Muscle of leg (tissue), 11 donors: ENCODE data around the gene PIP4K2C. TPM values are rescaled to one million over a fixed set of nuclear protein-coding genes. Genes with fewer than 3 reads are reported as not detected.
"Not testable (repeated sequence)": the region's sequence is repeated elsewhere in the genome, so short reads cannot be mapped to it uniquely, and the experiment has no call there.

ENCODE experiments used
- DNase-seq: peaks from one replicate; pipeline ENCODE4 v3.0.0; 2013
- H3K27ac ChIP-seq: one replicate; pipeline ENCODE4 v1.5.1; 2013; ENCODE audit warnings: mild to moderate bottlenecking, low read length, control low read depth
- H3K27me3 ChIP-seq: one replicate; pipeline ENCODE4 v1.6.1; 2013; ENCODE audit warnings: low read length; ENCODE audit not compliant: control insufficient read depth, insufficient read depth
- H3K36me3 ChIP-seq: one replicate; pipeline ENCODE4 v1.6.1; 2013; ENCODE audit warnings: low read length; ENCODE audit not compliant: control insufficient read depth, insufficient read depth
- H3K4me1 ChIP-seq: one replicate; pipeline ENCODE4 v1.6.1; 2013; ENCODE audit warnings: low read length; ENCODE audit not compliant: control insufficient read depth, insufficient read depth
- H3K4me3 ChIP-seq: one replicate; pipeline ENCODE4 v1.5.1; 2013; ENCODE audit warnings: low read length, control low read depth
- H3K9me3 ChIP-seq: replicated peaks from 2 replicates; pipeline ENCODE4 v1.6.1; 2013; ENCODE audit warnings: low read depth, low read length; ENCODE audit not compliant: control insufficient read depth
- WGBS: methylation state at CpG from one replicate; pipeline ENCODE4 v1.1.5; 2013; ENCODE audit warnings: missing lambda C conversion rate; ENCODE audit not compliant: insufficient coverage; 5-methylcytosine and 5-hydroxymethylcytosine counted together
- polyA plus RNA-seq, 8 donors: library from polyadenylated mRNA; unstranded; fragments of 120-200 nt; gene quantifications; one replicate each; pipeline versions ENCODE4 v1.2.1 to v1.2.3, GENCODE V29; 2013; ENCODE audit warnings: inconsistent platforms in 1 of 8, low replicate concordance in 1 of 8; ENCODE audit not compliant: insufficient read length in 8 of 8, insufficient read depth in 1 of 8
- total RNA-seq: library from RNA; stranded (reverse); fragments of 120-200 nt; gene quantifications from one replicate; pipeline ENCODE4 v1.2.4, GENCODE V29; 2013

The PIP4K2C gene
- total and polyA plus RNA-seq, 9 donors = 8.9 to 14.3 (median 11.7) TPM

DNA sequence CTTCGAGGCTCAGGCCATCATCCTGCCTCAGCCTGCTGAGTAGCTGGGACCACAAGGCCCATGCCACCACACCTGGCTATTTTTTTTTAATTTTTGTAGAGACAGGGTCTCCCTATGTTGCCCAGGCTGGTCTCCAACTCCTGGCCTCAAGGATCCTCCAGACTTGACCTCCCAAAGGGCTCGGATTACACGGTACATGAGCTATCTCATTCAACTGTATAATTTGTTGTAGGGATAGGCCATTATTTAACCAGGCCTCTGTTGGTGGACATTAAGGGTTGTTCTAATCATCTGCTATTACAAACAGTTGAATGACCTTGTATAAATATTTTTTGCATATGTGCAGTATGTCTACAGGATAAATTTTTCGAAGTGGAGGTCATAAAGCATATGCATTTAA lies 32.1 kb upstream of the PIP4K2C start:
- H3K9me3 ChIP-seq = no peaks in the 10 kb centered on the region
- peaks cover 22% of the 10 kb centered on the region for H3K27me3 ChIP-seq
- WGBS = 80% methylated on average over 1 of the region's 4 CpGs
- no peak overlapping the region for H3K4me3 ChIP-seq
- DNase-seq = no peak
- H3K4me1 ChIP-seq = no peaks in the 10 kb centered on the region
- H3K36me3 ChIP-seq = no peaks in the 10 kb centered on the region
- no peak overlapping the region for H3K27ac ChIP-seq

DNA sequence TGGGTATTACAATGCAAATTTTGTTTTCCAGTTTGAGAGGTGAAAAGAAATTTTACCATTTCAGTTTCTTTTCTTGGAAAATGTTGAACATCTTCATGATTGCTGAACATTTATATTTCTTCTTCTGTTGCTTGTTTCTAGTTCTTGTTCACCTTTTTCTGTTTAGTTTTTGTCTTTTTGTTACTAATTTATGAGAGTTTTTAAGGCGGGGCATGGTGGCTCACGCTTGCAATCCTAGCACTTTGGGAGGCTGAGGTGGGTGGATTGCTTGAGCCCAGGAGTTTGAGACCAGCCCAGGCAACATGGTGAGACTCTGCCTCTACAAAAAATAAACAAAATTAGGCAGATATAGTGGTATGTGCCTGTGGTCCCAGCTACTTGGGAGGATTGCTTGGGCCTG lies 30.5 kb upstream of the PIP4K2C start:
- Histone ChIP-seq H3K4me3 (no peak overlapping the region), H3K27ac (no peak overlapping the region), H3K36me3 (no peaks in the 10 kb centered on the region), H3K9me3 (no peaks in the 10 kb centered on the region), H3K4me1 (no peaks in the 10 kb centered on the region), H3K27me3 (peaks cover 18% of the 10 kb centered on the region)
- no peak for DNase-seq
- no CpG with 5 or more reads among the region's 2 CpGs for WGBS

DNA sequence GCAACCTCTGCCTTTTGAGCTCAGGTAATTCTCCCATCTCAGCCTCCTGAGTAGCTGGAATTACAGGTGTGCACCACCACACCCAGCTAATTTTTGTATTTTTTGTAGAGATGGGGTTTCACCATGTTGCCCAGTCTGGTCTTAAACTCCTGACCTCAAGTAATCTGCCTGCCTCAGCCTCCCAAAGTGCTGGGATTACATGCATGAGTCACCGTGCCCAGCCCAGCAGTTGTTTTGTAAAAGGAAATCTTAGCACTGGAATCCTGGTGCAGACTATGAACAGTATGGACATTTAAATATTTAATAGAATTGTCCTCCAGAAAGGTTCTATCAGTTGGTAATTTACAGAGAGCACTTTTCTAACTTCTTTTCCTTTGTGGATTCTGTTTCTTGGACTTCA lies 29.9 kb upstream of the PIP4K2C start:
- not testable (repeated sequence) for H3K9me3 ChIP-seq, DNase-seq, H3K36me3 ChIP-seq, H3K4me1 ChIP-seq, H3K4me3 ChIP-seq, H3K27ac ChIP-seq
- no CpG with 5 or more reads among the region's 1 CpG for WGBS
- H3K27me3 ChIP-seq = peaks cover 19% of the 10 kb centered on the region

DNA sequence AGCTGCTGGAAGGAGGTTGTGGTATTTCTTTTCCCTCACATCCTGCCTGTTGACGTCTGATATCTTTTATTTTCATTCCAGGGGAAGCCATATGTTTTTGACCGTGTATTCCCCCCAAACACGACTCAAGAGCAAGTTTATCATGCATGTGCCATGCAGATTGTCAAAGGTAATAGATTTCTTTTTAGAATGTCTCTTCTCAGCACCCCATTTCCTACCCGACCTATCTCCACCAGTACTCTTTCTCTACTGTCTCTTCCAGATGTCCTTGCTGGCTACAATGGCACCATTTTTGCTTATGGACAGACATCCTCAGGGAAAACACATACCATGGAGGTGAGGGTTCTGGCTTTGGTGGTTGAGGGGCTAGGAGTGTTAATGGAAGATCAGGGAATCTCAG lies 27.6 kb upstream of the PIP4K2C start:
- no peak overlapping the region for H3K4me3 ChIP-seq
- no peaks in the 10 kb centered on the region for H3K4me1 ChIP-seq
- peaks cover 19% of the 10 kb centered on the region for H3K27me3 ChIP-seq
- no peaks in the 10 kb centered on the region for H3K36me3 ChIP-seq
- no peaks in the 10 kb centered on the region for H3K9me3 ChIP-seq
- no CpG with 5 or more reads among the region's 4 CpGs for WGBS
- H3K27ac ChIP-seq = no peak overlapping the region
- DNase-seq = no peak

DNA sequence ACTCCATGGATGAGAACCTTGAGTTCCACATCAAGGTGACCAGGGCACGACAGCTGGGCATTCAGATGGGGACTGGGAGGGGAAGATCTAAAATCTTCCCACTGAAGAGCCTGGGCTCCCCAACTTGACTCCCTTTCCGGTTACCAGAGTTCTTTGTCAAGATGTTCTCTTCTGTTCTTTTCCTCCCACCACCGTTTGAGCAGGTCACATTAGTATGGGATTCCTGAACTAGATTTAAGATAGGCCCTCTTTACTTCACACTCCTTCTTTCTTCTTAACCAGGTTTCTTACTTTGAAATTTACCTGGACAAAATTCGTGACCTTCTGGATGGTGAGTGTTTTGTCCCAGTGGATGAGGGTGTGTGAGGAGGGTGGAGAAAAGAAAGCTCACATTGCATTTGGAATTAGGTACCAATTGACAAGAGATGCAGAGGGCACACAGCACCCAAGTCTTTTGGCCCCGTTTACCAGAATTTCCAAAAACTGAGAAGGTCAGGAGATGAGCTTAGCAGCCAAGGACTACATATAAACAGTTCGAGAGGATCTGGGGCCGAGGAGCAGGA lies 26.7 kb upstream of the PIP4K2C start:
- Histone ChIP-seq H3K4me1 (no peaks in the 10 kb centered on the region), H3K36me3 (no peaks in the 10 kb centered on the region), H3K9me3 (no peaks in the 10 kb centered on the region), H3K27ac (no peak overlapping the region), H3K27me3 (peaks cover 22% of the 10 kb centered on the region), H3K4me3 (no peak overlapping the region)
- no peak for DNase-seq
- WGBS = 74% methylated on average over 3 of the region's 7 CpGs

DNA sequence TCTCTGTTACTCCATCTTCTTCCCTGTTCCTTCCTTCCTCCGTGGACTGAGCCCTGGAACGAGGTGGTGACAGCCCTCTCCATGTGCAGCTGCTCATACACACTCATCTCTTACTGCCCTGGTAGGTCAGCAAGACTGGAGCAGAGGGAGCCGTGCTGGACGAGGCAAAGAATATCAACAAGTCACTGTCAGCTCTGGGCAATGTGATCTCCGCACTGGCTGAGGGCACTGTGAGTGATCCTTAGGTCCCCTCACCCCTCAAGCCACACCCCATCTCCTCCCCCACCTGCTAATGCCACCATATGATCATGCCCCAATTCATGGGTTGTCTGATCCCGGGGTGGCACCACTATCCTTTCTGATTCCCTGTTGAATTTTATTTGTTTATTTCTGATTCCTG lies 22.2 kb upstream of the PIP4K2C start:
- no peak for DNase-seq
- H3K27ac ChIP-seq = no peak overlapping the region
- WGBS = 66% methylated on average over 5 of the region's 6 CpGs
- H3K9me3 ChIP-seq = no peaks in the 10 kb centered on the region
- H3K4me3 ChIP-seq = no peak overlapping the region
- no peaks in the 10 kb centered on the region for H3K36me3 ChIP-seq
- H3K4me1 ChIP-seq = no peaks in the 10 kb centered on the region
- peaks cover 10% of the 10 kb centered on the region for H3K27me3 ChIP-seq

DNA sequence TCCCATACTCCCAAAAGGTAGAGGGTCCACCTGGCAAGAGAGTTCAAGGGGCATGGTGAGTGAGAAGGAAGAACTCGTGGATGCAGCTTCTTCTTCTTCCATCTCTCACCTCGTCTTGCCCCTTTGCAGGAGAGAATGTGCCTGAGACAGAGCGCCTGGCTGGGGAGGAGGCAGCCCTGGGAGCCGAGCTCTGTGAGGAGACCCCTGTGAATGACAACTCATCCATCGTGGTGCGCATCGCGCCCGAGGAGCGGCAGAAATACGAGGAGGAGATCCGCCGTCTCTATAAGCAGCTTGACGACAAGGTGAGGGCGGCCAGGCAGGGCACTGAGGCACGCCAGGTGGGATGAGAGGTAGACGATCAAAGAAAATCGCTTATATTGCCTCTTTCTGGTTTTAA lies 21.1 kb upstream of the PIP4K2C start:
- Histone ChIP-seq H3K27me3 (peaks cover 7% of the 10 kb centered on the region), H3K4me3 (no peak overlapping the region), H3K4me1 (no peaks in the 10 kb centered on the region), H3K27ac (no peak overlapping the region), H3K9me3 (no peaks in the 10 kb centered on the region), H3K36me3 (no peaks in the 10 kb centered on the region)
- 86% methylated on average over 16 of the region's 18 CpGs for WGBS
- no peak for DNase-seq

DNA sequence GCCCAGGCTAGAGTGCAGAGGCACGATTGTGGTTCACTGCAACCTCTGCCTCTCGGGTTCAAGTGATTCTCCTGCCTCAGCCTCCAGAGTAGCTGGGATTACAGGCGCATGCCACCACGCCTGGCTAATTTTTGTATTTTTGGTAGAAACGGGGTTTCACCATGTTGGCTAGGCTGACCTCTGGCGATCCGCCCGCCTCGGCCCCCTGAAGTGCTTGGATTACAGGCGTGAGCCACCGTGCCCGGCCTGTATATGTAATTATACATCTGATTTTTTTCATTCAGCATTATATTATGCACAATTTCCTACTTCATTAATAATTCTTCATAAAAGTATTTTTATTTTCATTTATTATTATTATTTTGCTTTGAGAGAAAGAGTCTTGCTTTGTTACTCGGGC lies 20.6 kb upstream of the PIP4K2C start:
- DNase-seq, H3K27ac ChIP-seq, H3K4me1 ChIP-seq, H3K9me3 ChIP-seq, H3K4me3 ChIP-seq, H3K36me3 ChIP-seq, H3K27me3 ChIP-seq: not testable (repeated sequence)
- 93% methylated on average over 3 of the region's 13 CpGs for WGBS

DNA sequence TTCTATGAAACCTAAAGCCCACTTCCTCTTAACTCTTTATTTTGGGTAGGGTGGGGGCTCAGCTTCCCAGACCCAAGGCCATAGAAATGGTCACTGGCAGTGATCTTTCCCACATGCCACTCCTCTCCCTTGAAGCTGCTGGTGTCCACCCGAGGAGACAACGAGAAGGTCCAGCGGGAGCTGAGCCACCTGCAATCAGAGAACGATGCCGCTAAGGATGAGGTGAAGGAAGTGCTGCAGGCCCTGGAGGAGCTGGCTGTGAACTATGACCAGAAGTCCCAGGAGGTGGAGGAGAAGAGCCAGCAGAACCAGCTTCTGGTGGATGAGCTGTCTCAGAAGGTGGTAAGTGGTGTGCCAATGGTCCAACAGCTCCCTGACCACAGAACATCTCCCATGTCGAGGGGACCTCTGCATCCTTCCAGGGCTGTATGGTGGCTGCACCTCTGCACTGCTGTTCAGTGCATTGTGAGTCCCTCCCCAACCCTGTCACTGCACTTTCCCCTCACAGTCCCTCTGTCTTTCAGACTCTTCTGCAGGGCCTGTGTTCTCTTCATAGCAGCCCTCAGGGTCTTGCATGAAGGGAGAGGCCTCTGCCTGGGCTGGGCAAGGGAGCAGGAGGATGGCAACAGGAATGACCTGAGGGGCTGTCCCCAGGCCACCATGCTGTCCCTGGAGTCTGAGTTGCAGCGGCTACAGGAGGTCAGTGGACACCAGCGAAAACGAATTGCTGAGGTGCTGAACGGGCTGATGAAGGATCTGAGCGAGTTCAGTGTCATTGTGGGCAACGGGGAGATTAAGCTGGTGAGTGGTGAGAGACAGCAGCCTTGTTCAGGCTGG lies 18.8 kb upstream of the PIP4K2C start:
- Histone ChIP-seq H3K27me3 (peaks cover 8% of the 10 kb centered on the region), H3K9me3 (no peaks in the 10 kb centered on the region), H3K36me3 (no peaks in the 10 kb centered on the region), H3K27ac (no peak overlapping the region), H3K4me1 (no peaks in the 10 kb centered on the region), H3K4me3 (no peak overlapping the region)
- 86% methylated on average over 12 of the region's 12 CpGs for WGBS
- no peak for DNase-seq

DNA sequence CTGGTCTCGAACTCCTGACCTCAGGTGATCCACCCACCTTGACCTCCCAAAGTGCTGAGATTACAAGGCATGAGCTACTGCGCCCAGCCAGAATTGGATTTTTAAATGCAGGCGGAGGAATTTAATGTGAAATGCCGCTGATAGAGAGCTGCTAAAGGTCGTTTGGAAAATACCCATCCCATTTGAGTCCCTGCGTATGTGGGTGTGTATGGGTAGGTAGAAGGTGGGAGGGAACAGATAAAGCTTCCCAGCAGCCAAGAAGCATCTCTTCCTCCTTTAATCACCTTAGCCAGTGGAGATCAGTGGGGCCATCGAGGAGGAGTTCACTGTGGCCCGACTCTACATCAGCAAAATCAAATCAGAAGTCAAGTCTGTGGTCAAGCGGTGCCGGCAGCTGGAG lies 16.2 kb upstream of the PIP4K2C start:
- no peaks in the 10 kb centered on the region for H3K36me3 ChIP-seq
- no peaks in the 10 kb centered on the region for H3K4me1 ChIP-seq
- DNase-seq = no peak
- no peaks in the 10 kb centered on the region for H3K9me3 ChIP-seq
- 97% methylated on average over 6 of the region's 10 CpGs for WGBS
- H3K4me3 ChIP-seq = no peak overlapping the region
- H3K27ac ChIP-seq = no peak overlapping the region
- H3K27me3 ChIP-seq = peaks cover 11% of the 10 kb centered on the region
